ENCODE results near the gene INSYN2A.
A peak's percentile ranks its signal among the peaks of the same experiment; 100 is the strongest.

The INSYN2A gene

GRCh38 chr10:127198307-127198706 lies 1.9 kb upstream of the INSYN2A start:
- intact Hi-C loops (cut with DNase I) = no loop called here

GRCh38 chr10:127197154-127197432 lies 702 bp upstream of the INSYN2A start:
- DNase-seq = peak in 22 of 42 donors; percentile 10 to 63 (median 25)
- intact Hi-C loops (cut with DNase I) = no loop called here

More at GRCh38 chr10:127198307-127198706, 1.9 kb upstream of the INSYN2A start:
- DNase-seq = peak in 1 of 42 donors; percentile 15

GRCh38 chr10:127195571-127196281 lies 665 bp downstream of the INSYN2A start:
- peak in 38 of 42 donors; percentile 6 to 71 (median 30) for DNase-seq
- intact Hi-C loops (cut with DNase I) = no loop called here

- peak in 33 of 42 donors; percentile 10 to 62 (median 31) for DNase-seq
- intact Hi-C loops (cut with DNase I) = no loop called here
Measured at GRCh38 chr10:127195041-127195506, 1.3 kb downstream of the INSYN2A start.

- peak in 15 of 42 donors; percentile 12 to 57 (median 20) for DNase-seq
- intact Hi-C loops (cut with DNase I) = no loop called here
Measured at GRCh38 chr10:127194599-127194998, 1.8 kb downstream of the INSYN2A start.

- DNase-seq = no peak
- intact Hi-C loops (cut with DNase I) = no loop called here
Measured at GRCh38 chr10:127194111-127194510, 2.3 kb downstream of the INSYN2A start.

GRCh38 chr10:127193125-127193524 lies 3.3 kb downstream of the INSYN2A start:
- intact Hi-C loops (cut with DNase I) = no loop called here
- peak in 1 of 42 donors; percentile 30 for DNase-seq

- intact Hi-C loops (cut with DNase I) = no loop called here
Measured at GRCh38 chr10:127190427-127190826, 6.0 kb downstream of the INSYN2A start.

GRCh38 chr10:127189226-127189625 lies 7.2 kb downstream of the INSYN2A start:
- DNase-seq = peak in 1 of 42 donors; percentile 27
- intact Hi-C loops (cut with DNase I) = no loop called here

More at GRCh38 chr10:127190427-127190826, 6.0 kb downstream of the INSYN2A start:
- peak in 1 of 42 donors; percentile 30 for DNase-seq

GRCh38 chr10:127186813-127187212 lies 9.6 kb downstream of the INSYN2A start:
- DNase-seq = no peak
- intact Hi-C loops (cut with DNase I) = no loop called here

- intact Hi-C loops (cut with DNase I) = no loop called here
- DNase-seq = no peak
Measured at GRCh38 chr10:127184582-127184981, 11.8 kb downstream of the INSYN2A start.

- no peak for DNase-seq
- intact Hi-C loops (cut with DNase I) = no loop called here
Measured at GRCh38 chr10:127182161-127182560, 14.2 kb downstream of the INSYN2A start.

- intact Hi-C loops (cut with DNase I) = no loop called here
- DNase-seq = no peak
Measured at GRCh38 chr10:127179612-127180250, 16.7 kb downstream of the INSYN2A start.

GRCh38 chr10:127176649-127177048 lies 19.7 kb downstream of the INSYN2A start:
- no peak for DNase-seq
- intact Hi-C loops (cut with DNase I) = no loop called here

GRCh38 chr10:127175357-127176110 lies 20.9 kb downstream of the INSYN2A start:
- no peak for DNase-seq
- intact Hi-C loops (cut with DNase I) = no loop called here

- no peak for DNase-seq
Measured at GRCh38 chr10:127174866-127175265, 21.5 kb downstream of the INSYN2A start.

GRCh38 chr10:127168261-127168660 lies 28.1 kb downstream of the INSYN2A start:
- DNase-seq = peak in 30 of 42 donors; percentile 28 to 73 (median 52)
- intact Hi-C loops (cut with DNase I) = no loop called here

More at GRCh38 chr10:127174866-127175265, 21.5 kb downstream of the INSYN2A start:
- intact Hi-C loops (cut with DNase I) = no loop called here

GRCh38 chr10:127162841-127163240 lies 33.5 kb downstream of the INSYN2A start:
- intact Hi-C loops (cut with DNase I) = no loop called here

GRCh38 chr10:127161482-127161881 lies 34.9 kb downstream of the INSYN2A start:
- no peak for DNase-seq
- intact Hi-C loops (cut with DNase I) = no loop called here

More at GRCh38 chr10:127162841-127163240, 33.5 kb downstream of the INSYN2A start:
- DNase-seq = no peak

Measured in head of caudate nucleus (tissue), 42 donors.